GM19240 (cell line): Measurements from ENCODE around the gene ZNF652.
"Not testable (repeated sequence)": the region's sequence is repeated elsewhere in the genome, so short reads cannot be mapped to it uniquely, and the experiment has no call there.

Source experiments
- DNase-seq: peaks from one replicate; pipeline ENCODE4 v3.0.0; 2011; ENCODE audit warnings: low spot score; ENCODE audit not compliant: insufficient read length

Gene ZNF652

DNA sequence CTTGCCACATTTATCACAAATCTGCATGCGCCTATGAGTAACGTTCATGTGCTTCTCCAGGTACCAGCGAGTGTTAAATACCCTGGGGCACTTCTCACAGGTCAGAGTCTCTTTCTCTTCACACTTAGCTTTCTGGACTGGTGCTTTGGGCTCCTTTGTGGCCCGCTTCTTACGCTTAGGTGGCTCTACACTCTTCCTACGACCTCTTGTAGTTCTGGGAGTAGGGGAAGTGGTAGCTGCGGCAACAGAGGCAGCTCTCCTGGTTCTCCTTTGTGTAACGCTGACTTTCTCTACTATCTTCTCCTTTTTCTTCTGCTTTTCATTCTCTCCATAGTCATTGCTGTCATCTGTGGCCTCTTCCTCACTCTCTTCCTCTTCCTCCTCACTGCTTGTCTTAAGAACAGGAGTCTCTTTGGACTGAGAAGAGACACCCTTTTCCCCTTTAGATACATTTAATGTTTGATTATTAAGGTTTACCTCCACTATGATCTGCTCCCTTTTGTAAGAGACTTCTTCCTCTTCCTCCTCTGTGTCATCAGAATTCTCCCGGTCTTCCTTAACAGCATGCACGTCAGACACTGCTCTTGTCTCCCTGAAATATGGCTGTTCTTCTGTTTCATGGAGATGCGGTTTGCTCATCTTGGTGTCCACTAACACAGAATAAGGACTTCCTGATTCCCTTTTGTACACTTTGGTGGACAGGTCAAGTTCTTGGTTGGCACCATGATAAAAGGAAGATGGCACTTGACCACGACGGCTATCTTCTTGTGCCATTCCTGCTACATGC is 45.0 kb downstream of the ZNF652 start:
- DNase-seq: no peak

DNA sequence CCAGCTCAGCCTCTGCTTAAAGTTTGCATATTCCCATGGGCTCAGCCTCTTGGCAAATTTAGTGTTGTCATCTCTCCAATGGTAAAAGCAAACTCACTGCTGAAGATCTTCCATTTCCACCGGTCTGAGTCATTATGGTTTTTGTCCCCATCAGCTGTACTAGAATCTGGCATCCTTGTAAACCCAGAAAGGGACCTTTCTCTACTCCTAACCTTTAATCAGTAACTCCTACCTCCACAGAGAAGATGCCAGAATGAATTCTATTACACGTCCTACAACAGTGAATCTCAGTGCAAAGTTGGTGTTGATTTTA is 45.8 kb downstream of the ZNF652 start:
- DNase-seq: no peak

DNA sequence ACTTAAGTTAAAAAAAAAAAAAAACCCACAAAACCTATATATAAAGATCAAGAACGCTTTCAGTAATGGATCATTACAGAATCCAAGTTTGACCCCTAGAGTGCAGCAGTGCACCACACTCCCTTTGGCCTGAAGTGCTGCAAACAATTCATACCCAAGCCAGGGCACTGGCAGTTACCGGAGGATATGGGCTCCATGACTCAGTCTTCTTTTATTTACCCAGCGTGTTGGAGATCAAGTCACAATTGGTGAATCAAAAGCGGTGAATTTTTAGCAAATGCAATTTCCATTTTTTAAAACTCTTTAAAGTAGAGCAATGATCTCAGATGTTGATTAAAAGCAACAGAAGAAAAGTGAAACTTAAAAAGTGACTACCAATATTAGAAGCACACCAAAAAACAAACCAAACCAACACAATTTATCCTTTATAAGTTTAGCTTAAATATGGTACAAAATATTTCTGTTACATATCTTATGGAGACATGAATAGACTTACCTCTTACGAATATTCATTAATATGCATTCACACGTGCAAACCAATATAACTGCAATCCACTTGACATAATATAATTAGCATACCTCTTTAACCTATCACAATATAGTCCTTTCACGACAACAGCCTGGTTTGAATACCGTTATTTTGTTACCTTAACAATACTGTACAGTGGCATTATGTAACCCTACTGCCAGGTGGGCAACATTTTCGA is 46.3 kb downstream of the ZNF652 start:
- peak; percentile 71 for DNase-seq

DNA sequence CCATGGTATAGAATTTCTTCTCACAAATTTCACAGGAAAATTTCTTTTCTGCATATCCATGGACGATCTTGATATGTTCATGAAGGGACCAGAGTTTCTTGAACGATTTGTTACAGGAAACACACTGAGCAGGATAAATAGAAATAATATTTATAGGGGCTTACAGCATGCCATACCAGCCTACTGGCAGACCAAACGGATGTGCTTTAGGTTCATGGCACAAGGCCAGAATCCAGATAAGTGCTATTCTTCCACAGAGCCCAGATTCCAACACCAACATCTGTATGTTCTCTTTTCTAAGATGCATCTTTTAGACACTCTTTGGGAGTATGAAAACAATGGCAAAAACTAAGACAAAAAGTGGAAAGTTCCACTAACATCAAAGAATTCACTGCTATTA is 49.3 kb downstream of the ZNF652 start:
- no peak for DNase-seq

DNA sequence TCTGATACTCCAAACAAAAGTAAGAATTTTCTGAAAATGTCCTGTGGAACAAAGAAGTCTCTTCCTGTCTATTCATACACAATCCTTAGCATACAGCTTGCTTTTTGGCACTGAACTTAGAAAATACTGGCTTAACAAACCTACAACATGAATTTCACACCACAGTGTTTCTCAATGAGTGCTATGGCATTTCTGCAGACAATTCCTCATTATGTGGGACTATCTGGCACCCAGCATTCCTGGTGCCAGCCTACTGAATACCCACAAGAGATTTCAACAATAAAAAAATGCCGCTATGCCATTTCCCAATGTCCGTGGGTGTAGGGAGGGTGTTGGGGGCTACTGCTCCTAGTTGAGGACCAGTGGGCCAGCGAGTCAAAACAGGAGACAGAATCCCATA is 62.1 kb downstream of the ZNF652 start:
- no peak for DNase-seq

DNA sequence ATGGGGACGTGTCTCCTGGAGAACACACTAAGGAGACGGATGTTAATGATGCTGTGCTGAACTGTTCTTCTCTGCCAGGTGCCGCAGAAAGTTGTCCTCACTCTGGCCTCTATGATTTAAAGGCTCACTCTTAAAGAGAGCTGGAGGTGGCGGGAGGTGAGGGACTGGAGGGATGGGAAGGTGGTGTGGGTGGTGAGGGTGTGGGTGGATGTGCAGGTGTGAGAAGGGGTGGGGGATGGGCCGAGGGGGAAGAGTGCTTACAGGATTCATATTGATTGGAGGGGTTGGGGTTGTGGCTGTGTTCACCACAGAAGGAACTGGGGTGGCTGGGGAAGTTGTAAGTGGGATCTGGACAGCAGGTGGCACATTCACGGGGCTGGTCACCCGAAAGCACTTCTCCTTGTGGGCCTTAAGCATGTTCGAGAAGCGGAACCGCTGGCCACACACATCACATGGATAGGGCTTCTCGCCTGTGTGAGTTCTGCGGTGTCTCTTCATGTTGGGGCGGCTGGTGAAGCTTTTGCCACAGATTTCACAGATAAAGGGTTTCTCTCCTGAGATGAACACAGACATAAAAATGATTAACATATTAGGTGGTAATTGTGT is 63.6 kb downstream of the ZNF652 start:
- DNase-seq: no peak

DNA sequence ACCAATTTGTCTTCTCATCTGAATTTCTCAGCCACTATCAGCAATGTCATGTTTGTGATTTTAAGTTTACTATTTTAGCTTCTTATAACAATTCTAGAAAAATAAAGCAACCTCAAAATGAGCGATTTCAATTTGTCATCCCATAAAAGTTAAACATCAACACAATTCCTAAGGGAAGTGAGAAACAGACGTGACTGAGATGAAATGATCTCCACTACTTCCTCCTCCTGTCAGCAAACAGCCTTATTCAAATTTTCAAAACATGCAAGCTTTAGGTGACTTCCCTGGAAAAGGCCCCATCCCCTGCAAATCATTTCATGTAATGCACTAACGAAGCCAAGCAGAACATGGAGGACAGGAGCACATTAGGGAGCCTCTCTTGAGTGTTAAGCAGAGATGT is 64.9 kb downstream of the ZNF652 start:
- no peak for DNase-seq

DNA sequence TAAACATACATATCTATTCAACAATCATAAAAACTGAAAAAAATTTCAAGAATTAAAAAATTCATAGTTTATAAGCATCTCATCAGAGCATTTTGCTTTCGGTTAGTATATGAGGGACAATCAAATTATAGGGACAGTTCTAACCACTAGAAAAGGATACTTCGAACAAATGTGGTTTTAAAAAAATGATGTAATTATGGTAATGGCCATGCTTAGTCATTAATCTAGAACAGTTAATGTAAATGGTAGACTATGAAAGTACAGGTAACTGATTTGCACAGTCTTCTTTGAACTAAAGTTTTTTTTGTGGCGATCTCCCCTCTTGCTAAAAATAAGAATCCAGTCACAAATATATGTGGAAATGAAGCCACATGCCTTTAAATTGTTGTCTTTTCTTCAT is 67.9 kb downstream of the ZNF652 start:
- DNase-seq: no peak

DNA sequence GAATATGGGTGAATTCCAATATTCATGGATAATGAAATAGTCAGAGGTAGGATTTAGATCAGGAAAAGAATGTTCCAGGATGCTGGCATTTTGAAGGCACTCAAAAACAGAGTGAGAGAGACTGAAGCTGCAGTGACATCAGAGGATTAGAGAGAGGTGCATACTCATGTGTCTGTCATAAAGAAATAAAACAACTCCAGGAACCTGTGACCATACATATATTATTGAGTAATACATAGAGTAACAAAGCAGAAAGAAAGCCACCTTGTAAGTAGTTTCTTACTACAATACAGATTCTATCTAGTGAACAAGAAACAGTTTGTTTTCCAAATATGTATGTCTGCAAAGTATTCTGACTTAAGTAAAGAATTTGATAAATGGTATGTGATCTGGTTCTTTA is 69.1 kb downstream of the ZNF652 start:
- no peak for DNase-seq

DNA sequence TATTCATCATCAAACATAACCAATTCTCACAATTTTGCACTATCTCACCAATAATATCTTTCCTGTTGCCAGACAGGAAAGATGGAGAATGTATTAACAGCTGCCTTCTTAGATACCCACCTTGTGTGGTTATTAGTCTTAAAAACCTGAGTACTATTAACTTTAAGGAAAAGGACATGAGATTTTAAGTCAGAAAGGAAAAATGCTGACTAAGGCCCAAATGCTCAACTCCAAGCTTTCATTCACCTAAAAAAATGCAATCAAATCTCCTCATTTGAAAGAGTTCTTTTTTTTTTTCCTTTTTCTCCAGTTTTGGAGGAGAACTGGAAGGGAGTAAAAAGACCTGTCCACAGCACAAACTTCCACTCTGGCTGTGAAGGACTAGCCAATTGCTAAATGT is 70.1 kb downstream of the ZNF652 start:
- no peak for DNase-seq

DNA sequence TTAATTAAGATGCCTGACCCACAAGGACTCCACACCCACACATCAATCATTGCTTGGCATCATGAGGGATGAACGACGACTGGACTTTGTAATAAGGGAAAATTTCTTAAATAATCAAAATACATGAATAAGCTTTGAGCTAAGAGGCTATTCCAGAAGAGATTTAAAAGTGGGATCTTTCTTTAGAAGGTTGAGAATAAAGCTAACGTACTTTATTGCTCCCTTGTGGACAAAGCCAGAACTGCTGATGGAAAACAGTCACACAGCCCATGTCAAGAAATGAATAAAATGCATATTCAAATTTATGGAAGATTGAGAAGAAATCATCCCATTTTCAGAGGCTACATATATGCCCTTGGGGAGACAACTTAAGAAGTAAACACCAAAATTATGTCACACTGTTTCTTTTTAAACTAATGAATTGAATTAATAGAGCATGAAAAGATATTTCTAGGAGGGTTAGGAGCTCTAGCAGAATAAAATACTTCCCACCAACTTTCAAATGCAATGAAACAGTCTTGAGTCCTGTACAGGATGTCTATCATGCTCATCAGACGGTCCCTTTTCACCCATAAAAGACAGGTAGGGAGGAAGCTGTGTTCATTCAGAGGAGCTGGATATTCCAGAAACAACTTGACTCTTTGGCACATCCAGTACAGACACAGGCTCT is 71.2 kb downstream of the ZNF652 start:
- DNase-seq: no peak

DNA sequence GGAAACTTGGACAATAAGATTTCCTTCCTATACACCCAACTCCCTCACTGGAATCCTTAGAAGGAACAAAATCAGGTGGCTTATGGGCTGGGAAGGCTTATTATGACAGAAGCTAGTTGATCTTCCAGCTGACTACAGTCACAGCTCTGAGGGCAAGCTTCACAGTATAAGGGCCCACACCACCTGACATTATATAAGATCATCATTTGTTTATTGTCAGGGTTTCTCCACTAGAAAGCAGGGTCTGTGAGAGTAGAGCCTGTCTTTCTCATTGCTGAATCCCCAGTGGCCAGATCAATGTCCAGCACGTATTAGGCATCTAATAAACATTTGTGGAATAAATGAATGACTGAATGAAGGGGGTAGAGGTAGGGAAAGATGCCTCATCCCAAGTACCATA is 73.7 kb downstream of the ZNF652 start:
- DNase-seq: no peak

DNA sequence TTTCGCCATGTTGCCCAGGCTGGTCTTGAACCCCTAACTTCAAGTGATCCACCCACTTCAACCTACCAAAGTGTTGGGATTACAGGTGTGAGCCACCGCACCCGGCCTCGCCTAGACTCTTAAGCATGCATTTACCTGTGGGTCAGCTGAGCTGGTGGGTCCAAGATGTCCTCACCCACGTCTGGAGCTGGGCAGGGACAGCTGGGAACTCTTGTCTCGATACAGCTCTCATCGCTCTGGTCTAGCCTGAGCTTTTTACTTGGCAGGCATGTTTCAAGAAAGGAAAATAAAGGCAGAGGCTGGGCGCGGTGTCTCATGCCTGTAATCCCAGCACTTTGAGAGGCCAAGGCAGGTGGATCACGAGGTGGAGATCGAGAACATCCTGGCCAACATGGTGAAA is 74.6 kb downstream of the ZNF652 start:
- DNase-seq: no peak

DNA sequence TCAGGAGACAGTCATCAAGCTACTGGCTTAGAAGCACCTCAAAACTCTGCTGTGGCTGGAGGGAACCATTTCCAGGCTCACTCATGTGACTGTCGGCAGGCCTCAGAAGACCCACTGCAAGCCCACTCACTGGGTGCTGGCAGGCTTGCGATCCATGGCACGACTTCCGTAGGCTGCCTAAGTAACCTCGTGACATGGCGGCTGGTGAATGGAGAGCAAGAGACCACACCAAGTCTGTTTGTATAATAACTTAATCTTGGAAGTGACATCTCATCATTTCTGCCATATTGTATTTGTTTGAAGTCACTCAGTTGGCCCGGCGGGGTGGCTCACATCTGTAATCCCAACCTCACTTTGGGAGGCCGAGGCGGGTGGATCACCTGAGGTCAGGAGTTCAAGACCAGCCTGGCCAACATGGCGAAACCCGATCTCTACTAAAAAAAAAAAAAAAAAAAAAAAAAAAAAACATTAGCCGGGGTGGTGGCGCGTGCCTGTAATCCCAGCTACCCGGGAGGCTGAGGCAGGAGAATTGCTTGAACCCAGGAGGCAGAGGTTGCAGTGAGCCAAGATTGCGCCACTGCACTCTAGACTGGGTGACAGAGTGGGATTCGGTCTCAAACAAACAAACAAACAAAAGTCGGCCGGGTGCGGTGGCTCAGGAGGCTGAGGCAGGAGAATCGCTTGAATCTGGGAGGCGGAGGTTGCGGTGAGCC is 75.6 kb downstream of the ZNF652 start:
- DNase-seq: not testable (repeated sequence)

DNA sequence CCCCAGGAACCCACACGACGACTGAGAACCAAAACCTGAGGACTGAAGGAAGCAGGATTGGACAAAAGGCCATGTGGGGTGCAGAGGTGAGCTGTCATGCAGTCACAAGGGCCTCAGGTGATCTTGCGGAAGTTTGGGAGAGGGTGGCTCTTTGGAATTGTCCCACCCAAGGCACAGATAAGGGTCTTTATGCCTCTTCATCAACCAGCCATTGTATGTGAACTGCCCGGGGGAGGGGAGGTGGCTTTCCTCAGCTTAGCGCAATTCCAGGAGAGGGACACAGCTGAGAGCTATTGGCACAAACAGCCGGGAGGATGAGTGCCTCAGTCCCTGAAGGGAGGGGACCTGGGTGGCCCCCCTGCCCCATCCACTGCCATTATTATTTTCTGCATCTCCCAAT is 76.3 kb downstream of the ZNF652 start:
- DNase-seq: no peak

DNA sequence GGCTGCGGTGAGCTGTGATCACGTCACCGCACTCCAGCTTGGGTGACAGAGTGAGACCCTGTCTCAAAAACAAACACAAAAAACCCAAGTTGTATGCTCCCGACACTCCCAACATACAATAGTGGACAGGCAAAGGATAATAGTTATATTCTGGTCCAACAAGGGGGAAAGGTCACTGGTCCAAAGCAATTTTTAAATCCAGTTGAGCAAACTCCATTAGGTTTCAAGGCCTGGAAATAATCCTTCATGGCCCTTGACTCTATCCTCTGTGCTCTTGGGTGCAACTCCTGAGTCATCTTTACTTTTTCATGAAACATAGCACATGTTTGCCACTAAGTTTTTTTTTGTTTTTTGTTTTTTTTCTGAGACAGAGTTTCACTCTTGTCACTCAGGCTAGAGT is 81.1 kb downstream of the ZNF652 start:
- DNase-seq: no peak

DNA sequence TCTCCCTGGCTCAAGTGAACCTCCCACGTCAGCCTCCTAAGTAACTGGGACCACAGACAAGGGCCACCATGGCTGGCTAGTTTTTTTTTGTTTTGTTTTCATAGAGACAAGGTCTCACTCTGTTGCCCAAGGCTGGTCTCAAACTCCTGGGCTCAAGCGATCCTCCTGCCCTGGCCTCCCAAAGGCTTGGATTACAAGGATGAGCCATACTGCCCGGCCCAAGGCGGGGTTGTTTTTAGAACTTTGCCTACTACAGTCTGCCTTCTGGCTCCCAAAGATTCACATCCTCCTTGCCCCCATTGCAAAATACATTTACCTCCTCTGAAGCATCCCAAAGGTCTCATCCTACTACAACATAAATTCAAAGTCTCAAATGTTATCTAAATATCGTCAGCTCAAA is 82.0 kb downstream of the ZNF652 start:
- no peak for DNase-seq

DNA sequence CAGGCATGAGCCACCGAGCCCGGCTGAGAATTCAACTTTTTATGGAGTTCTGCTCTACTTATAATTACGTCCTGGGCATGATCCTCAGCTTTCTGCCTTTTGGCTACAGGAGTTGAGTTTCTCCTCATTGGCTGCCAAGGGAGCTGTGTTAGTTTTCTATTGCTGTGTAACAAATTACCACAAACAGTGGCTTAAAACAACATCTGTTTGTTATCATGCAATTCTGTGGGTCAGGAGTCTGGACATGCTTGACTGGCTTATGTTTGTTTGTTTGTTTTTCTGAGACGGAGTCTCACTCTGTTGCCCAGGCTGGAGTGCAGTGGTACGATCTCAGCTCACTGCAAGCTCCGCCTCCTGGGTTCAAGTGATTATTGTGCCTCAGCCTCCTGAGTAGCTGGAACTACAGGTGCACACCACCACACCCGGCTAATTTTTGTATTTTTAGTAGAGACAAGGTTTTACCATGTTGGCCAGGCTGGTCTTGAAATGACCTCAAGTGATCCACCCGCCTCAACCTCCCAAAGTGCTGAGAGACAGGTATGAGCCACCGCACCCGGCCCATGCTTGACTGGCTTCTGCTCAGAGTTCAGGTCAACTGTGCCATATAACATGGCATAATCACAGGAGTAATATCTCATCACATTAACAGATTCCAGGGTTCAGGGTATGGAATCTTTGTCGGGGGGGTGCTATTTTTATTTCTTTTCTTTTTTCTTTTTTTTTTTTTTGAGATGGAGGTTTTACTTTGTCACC is 82.6 kb downstream of the ZNF652 start:
- not testable (repeated sequence) for DNase-seq

DNA sequence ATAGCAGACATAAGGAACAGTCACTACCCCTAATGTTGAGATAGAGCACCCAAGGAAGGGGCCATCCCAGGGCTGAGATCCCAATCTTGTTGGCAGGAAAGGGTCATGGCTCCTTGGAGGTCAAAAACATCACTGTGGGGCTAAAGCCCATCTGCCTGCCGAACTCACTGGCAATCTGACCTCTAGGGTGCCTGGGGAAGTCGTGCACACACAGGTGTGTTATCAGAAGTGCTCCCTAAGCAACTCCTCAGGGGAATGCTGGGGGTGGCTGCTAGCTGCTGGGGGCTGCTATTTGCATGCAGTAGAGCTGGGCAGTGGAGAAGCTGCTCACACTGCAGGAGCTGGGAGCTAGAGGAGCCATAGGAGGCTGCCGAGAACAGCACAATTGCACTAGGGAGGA is 84.0 kb downstream of the ZNF652 start:
- no peak for DNase-seq

DNA sequence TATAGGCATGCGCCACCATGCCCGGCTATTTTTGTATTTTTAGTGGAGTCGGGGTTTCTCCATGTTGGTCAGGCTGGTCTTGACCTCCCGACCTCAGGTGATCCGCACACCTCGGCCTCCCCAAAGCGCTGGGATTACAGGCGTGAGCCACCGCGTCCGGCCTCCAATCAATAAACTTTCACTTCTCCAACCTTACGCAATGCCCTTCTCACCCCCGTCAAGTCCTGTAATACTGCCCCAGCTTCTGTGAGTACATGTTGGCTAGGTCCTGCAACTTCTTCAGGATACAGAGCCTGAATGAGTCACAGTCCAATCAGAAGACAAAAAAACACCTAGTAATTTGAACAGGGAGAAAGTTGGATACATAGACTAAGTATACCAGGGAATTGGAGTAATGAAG is 84.4 kb downstream of the ZNF652 start:
- no peak for DNase-seq

DNA sequence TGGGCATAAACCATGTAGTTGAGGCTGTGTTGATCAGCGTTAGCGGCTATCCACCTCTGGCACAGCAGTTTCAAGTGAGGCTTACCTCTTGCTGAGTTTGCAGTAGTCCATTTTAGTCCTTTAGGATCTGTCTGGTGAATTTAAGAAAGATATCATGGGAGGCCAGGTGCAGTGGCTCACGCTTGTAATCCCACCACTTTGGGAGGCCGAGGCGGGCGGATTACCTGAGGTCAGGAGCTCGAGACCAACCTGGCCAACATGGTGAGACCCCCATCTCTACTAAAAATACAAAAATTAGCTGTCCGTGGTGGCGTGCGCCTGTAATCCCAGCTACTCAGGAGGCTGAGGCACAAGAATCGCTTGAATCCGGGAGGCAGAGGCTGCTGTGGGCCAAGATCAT is 86.1 kb downstream of the ZNF652 start:
- DNase-seq: not testable (repeated sequence)
